HG02678 (cell line): Measurements from ENCODE around the gene ADGRG2.

ENCODE experiments used
- ATAC-seq: cut with Tn5 transposase; IDR thresholded peaks from one replicate; pipeline ENCODE4 v1.9.1; 2021; ENCODE audit warnings: mild to moderate bottlenecking, moderate library complexity; ENCODE audit not compliant: unreplicated experiment

Gene ADGRG2

DNA sequence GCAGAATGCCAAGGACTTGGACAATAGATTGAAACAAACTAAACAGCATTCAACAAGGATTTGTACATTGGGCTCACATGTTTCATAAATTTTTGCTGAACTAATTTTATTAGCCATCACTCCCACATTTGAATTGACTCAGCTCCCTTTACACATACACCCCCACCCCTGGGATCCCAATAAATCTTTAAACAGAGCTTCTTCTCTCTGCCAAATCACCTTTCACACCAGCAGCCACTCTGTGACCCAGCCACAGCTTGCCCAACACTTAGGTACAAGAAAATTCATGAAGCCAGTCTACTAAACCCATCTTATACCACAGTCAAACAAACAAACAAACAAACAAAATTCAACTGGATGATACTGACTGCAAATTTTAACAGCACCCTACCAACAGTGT lies 159.9 kb downstream of the ADGRG2 start:
- ATAC-seq = no peak

GRCh38 chrX:18961686-18962085 lies 160.6 kb downstream of the ADGRG2 start:
- ATAC-seq = no peak

GRCh38 chrX:18956303-18957032 lies 165.8 kb downstream of the ADGRG2 start:
- ATAC-seq = no peak

DNA sequence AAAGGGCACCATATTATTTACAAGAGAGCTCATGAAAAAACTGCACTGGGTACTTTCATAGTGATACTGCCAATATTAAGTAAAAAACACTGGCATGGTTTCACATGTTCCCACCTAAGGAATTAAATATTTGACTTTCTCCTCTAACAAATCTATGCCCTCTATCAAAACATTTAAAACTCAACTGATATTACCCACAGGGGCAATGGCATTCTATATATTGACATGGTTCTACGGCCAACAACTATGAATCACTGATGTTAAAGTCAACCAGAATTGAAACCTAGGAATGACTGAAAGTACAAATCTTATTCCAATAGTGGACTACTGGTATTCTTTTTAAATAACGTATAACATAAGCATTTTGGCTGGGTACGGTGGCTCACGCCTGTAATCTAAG lies 166.6 kb downstream of the ADGRG2 start:
- ATAC-seq = no peak

GRCh38 chrX:18951032-18951431 lies 171.2 kb downstream of the ADGRG2 start:
- ATAC-seq = no peak

- ATAC-seq = no peak
These were observed 172.3 kb downstream of the ADGRG2 start for GRCh38 chrX:18949944-18950301.

DNA sequence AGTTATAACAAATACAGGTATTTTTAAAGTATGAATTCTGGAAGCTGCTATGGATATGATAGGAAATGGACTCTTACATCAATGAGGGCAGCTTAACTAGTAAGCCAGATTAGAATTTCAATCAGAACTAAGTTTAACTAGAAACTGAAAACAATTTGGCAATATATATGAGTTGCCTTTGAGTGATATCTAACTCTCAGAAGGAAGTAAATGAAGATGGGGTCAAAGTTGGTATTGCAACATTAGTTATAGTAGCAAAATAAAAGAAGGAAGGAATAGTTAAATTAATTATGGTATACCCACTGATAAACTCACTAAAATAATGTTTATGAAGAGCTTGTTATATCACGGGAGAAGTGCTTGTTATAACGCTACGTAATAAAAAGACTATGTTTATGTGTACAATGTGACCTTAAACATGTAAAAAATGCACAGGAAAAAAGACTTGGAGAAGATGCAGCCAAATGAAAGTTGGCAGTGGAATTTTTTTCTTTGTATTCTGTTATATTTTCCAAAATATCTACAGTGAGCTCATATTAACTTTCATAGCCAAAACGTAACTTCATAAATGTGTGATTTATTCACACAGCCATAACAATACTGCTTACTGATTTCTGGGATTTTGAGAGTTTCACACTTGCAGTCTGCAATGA lies 172.9 kb downstream of the ADGRG2 start:
- ATAC-seq = no peak

GRCh38 chrX:18946611-18947010 lies 175.7 kb downstream of the ADGRG2 start:
- ATAC-seq = no peak

GRCh38 chrX:18946157-18946556 lies 176.1 kb downstream of the ADGRG2 start:
- no peak for ATAC-seq

- no peak for ATAC-seq
These were observed 176.8 kb downstream of the ADGRG2 start for GRCh38 chrX:18945483-18945882.

GRCh38 chrX:18944482-18944881 lies 177.8 kb downstream of the ADGRG2 start:
- no peak for ATAC-seq

GRCh38 chrX:18941896-18942295 lies 180.4 kb downstream of the ADGRG2 start:
- ATAC-seq = no peak
